H9 (cell line): ENCODE data around the gene ALAS1. TPM values are rescaled to one million over a fixed set of nuclear protein-coding genes. Genes with fewer than 3 reads are reported as not detected.
A peak's percentile ranks its signal among the peaks of the same experiment; 100 is the strongest.

Experiments used
- DNase-seq: peaks from one replicate; pipeline ENCODE4 v3.0.0-alpha.2; 2017
- H2AFZ ChIP-seq: one replicate; pipeline ENCODE4 v1.6.1; 2013; ENCODE audit warnings: mild to moderate bottlenecking, low read length, control low read depth, moderate library complexity
- H2AK5ac ChIP-seq: 2 replicates; pipeline ENCODE4 v1.6.1; 2013; ENCODE audit warnings: low read length, control low read depth, mixed read lengths; ENCODE audit not compliant: insufficient read length
- H2BK120ac ChIP-seq: one replicate; pipeline ENCODE4 v1.6.1; 2013; ENCODE audit warnings: low read depth, mild to moderate bottlenecking, low read length, control low read depth, inconsistent platforms; ENCODE audit not compliant: poor library complexity, severe bottlenecking
- H2BK12ac ChIP-seq: 2 replicates; pipeline ENCODE4 v1.6.1; 2013; ENCODE audit warnings: low read length, control low read depth, mixed read lengths, low read depth; ENCODE audit not compliant: insufficient read length
- H2BK15ac ChIP-seq: 2 replicates; pipeline ENCODE4 v1.6.1; 2013; ENCODE audit warnings: low read depth, low read length, control low read depth
- H2BK20ac ChIP-seq: one replicate; pipeline ENCODE4 v1.6.1; 2013; ENCODE audit warnings: low read depth, mild to moderate bottlenecking, low read length, control low read depth, inconsistent platforms; ENCODE audit not compliant: poor library complexity, severe bottlenecking
- H2BK5ac ChIP-seq: 2 replicates; pipeline ENCODE4 v1.6.1; 2013; ENCODE audit warnings: low read length, control low read depth, mixed read lengths; ENCODE audit not compliant: insufficient read length
- H3K14ac ChIP-seq: 2 replicates; pipeline ENCODE4 v1.6.1; 2013; ENCODE audit warnings: low read length, control low read depth; ENCODE audit not compliant: insufficient read depth
- H3K18ac ChIP-seq: 2 replicates; pipeline ENCODE4 v1.6.1; 2013; ENCODE audit warnings: low read depth, mild to moderate bottlenecking, mixed read lengths, low read length, control low read depth; ENCODE audit not compliant: insufficient read length
- H3K23ac ChIP-seq: 2 replicates; pipeline ENCODE4 v1.6.1; 2013; ENCODE audit warnings: low read length, control low read depth, mixed read lengths, low read depth; ENCODE audit not compliant: insufficient read length
- H3K23me2 ChIP-seq: 2 replicates; pipeline ENCODE4 v1.6.1; 2013; ENCODE audit warnings: low read depth, mild to moderate bottlenecking, mixed read lengths, low read length, control low read depth; ENCODE audit not compliant: insufficient read length, poor library complexity, severe bottlenecking
- H3K27ac ChIP-seq: 2 replicates; pipeline ENCODE4 v1.5.1; 2013; ENCODE audit warnings: low read length, control low read depth, mixed read lengths, low read depth; ENCODE audit not compliant: insufficient read length
- H3K27me3 ChIP-seq: 2 replicates; pipeline ENCODE4 v1.6.1; 2013; ENCODE audit warnings: low read length, control low read depth, inconsistent platforms; ENCODE audit not compliant: insufficient read depth
- H3K4ac ChIP-seq: 2 replicates; pipeline ENCODE4 v1.6.1; 2013; ENCODE audit warnings: low read depth, mild to moderate bottlenecking, control low read depth, inconsistent platforms, low read length, moderate library complexity
- H3K4me1 ChIP-seq: 2 replicates; pipeline ENCODE4 v1.6.1; 2013; ENCODE audit warnings: low read length, control low read depth, inconsistent platforms; ENCODE audit not compliant: insufficient read depth
- H3K4me2 ChIP-seq: 2 replicates; pipeline ENCODE4 v1.6.1; 2013; ENCODE audit warnings: low read length, control low read depth, mixed read lengths; ENCODE audit not compliant: insufficient read length, insufficient read depth
- H3K56ac ChIP-seq: 2 replicates; pipeline ENCODE4 v1.6.1; 2013; ENCODE audit warnings: low read depth, mild to moderate bottlenecking, mixed read lengths, low read length, control low read depth; ENCODE audit not compliant: insufficient read length
- H3K79me1 ChIP-seq: 2 replicates; pipeline ENCODE4 v1.6.1; 2013; ENCODE audit warnings: low read depth, mild to moderate bottlenecking, moderate library complexity, low read length, control low read depth, inconsistent platforms; ENCODE audit not compliant: insufficient read depth, poor library complexity, severe bottlenecking
- H3K79me2 ChIP-seq: 2 replicates; pipeline ENCODE4 v1.6.1; 2013; ENCODE audit warnings: low read length, control low read depth, inconsistent platforms; ENCODE audit not compliant: insufficient read depth
- H3K9ac ChIP-seq: 2 replicates; pipeline ENCODE4 v1.6.1; 2013; ENCODE audit warnings: low read length, control low read depth, mixed read lengths; ENCODE audit not compliant: insufficient read length; ENCODE audit errors: extremely low read depth
- H3K9me3 ChIP-seq: one replicate; pipeline ENCODE4 v1.6.1; 2013; ENCODE audit warnings: low read depth, low read length, inconsistent platforms; ENCODE audit not compliant: control insufficient read depth
- H3T11ph ChIP-seq: one replicate; pipeline ENCODE4 v1.6.1; 2013; ENCODE audit warnings: mild to moderate bottlenecking, low read length, control low read depth, inconsistent platforms
- H4K20me1 ChIP-seq: one replicate; pipeline ENCODE4 v1.6.1; 2013; ENCODE audit not compliant: control insufficient read depth, insufficient read length, insufficient read depth
- H4K5ac ChIP-seq: 2 replicates; pipeline ENCODE4 v1.6.1; 2013; ENCODE audit warnings: low read depth, mild to moderate bottlenecking, mixed read lengths, low read length, control low read depth; ENCODE audit not compliant: insufficient read length
- H4K8ac ChIP-seq: replicated peaks from 2 replicates; pipeline ENCODE4 v1.6.1; 2013; ENCODE audit warnings: low read length, control low read depth, mixed read lengths, low read depth; ENCODE audit not compliant: insufficient read length
- H4K91ac ChIP-seq: 2 replicates; pipeline ENCODE4 v1.6.1; 2013; ENCODE audit warnings: low read depth, mild to moderate bottlenecking, moderate library complexity, mixed read lengths, low read length, control low read depth; ENCODE audit not compliant: insufficient read length
- H3K27ac Mint-ChIP-seq, 3 experiments: 2 replicates in 2 of 3; 3 replicates in 1 of 3; pipeline ENCODE4 v1.8.0; 2020 to 2021; ENCODE audit warnings: mixed read lengths in 3 of 3, mild to moderate bottlenecking in 1 of 3, moderate library complexity in 1 of 3
- H3K27me3 Mint-ChIP-seq: 2 replicates; pipeline ENCODE4 v1.8.0; 2021; ENCODE audit warnings: low read depth, mild to moderate bottlenecking, moderate library complexity, mixed read lengths
- H3K36me3 Mint-ChIP-seq, 3 experiments: 2 replicates in 2 of 3; 3 replicates in 1 of 3; pipeline ENCODE4 v1.8.0; 2020 to 2021; ENCODE audit warnings: low read depth in 3 of 3, mixed read lengths in 3 of 3; ENCODE audit not compliant: insufficient read depth in 1 of 3
- H3K4me1 Mint-ChIP-seq, 2 experiments: 2 replicates each; pipeline ENCODE4 v1.8.0; 2020; ENCODE audit warnings: mixed read lengths in 2 of 2
- H3K4me3 Mint-ChIP-seq, 2 experiments: 2 replicates in 1 of 2; 3 replicates in 1 of 2; pipeline ENCODE4 v1.8.0; 2020 to 2021; ENCODE audit warnings: mild to moderate bottlenecking in 2 of 2, mixed read lengths in 2 of 2, moderate library complexity in 1 of 2
- H3K9me3 Mint-ChIP-seq, 2 experiments: 2 replicates in 1 of 2; 3 replicates in 1 of 2; pipeline ENCODE4 v1.8.0; 2020; ENCODE audit warnings: mild to moderate bottlenecking in 2 of 2, mixed read lengths in 2 of 2, moderate library complexity in 1 of 2
- CTCF ChIP-seq: fragments of 200-600 bp; sonication (generic); conservative IDR thresholded peaks from 3 replicates; pipeline ENCODE4 v1.8.0; 2021; ENCODE audit warnings: antibody characterized with exemption, mild to moderate bottlenecking
- WGBS: extraction: QIAGEN DNeasy Blood & Tissue Kit; methylation state at CpG from one replicate; pipeline ENCODE4 v1.1.7; 2013; ENCODE audit warnings: missing lambda C conversion rate, low lambda C conversion rate, mixed read lengths; ENCODE audit not compliant: insufficient read length; ENCODE audit errors: extremely low coverage; 5-methylcytosine and 5-hydroxymethylcytosine counted together
- total RNA-seq: library from RNA; stranded (reverse); gene quantifications from 2 replicates; pipeline ENCODE4 v1.2.1, GENCODE V29; 2021

Gene ALAS1
- total RNA-seq, 1 experiment from 2014 or later = 39.1 TPM

GRCh38 chr3:52155912-52156311 lies 42.0 kb upstream of the ALAS1 start:
- no peak overlapping the region for H2BK15ac ChIP-seq
- no peak overlapping the region for H4K8ac ChIP-seq
- no peak overlapping the region for H3K9ac ChIP-seq
- no peak overlapping the region for H3K18ac ChIP-seq
- no peaks in the 10 kb centered on the region for H4K20me1 ChIP-seq
- H2BK12ac ChIP-seq = no peak overlapping the region
- H4K5ac ChIP-seq = no peak overlapping the region
- no CpG with 5 or more reads among the region's 4 CpGs for WGBS
- no peak overlapping the region for H3K56ac ChIP-seq
- H3K27me3 ChIP-seq = no peaks in the 10 kb centered on the region
- H3K9me3 Mint-ChIP-seq = no peaks in the 10 kb centered on the region
- H2AK5ac ChIP-seq = no peak overlapping the region
- H3K4ac ChIP-seq = no peak overlapping the region
- H2BK5ac ChIP-seq = no peak overlapping the region
- DNase-seq = no peak
- peak overlapping the region; percentile 42 to 48; a peak in 3 of 5 replicates for H3K4me3 Mint-ChIP-seq
- H2BK120ac ChIP-seq = no peak overlapping the region
- H3K79me1 ChIP-seq = no peaks in the 10 kb centered on the region
- no peak overlapping the region; a peak in 1 of 7 replicates for H3K27ac Mint-ChIP-seq
- no peaks in the 10 kb centered on the region; a peak in 1 of 7 replicates for H3K36me3 Mint-ChIP-seq
- no peaks in the 10 kb centered on the region for H3K79me2 ChIP-seq
- H3K23ac ChIP-seq = no peak overlapping the region
- no peak overlapping the region for H4K91ac ChIP-seq
- no peak overlapping the region for H3K27ac ChIP-seq
- H2BK20ac ChIP-seq = no peak overlapping the region
- no peaks in the 10 kb centered on the region; the same call in 1 of the 2 replicates for H3K4me1 ChIP-seq
- no peak overlapping the region for H2AFZ ChIP-seq
- peaks cover 15 to 25% of the 10 kb centered on the region in 2 experiments for H3K4me1 Mint-ChIP-seq
- H3T11ph ChIP-seq = no peak overlapping the region
- H3K23me2 ChIP-seq = peaks cover 11% of the 10 kb centered on the region
- no peak for TF ChIP-seq CTCF
- no peaks in the 10 kb centered on the region for H3K9me3 ChIP-seq
- H3K4me2 ChIP-seq = no peak overlapping the region
- no peak overlapping the region for H3K14ac ChIP-seq
- no peaks in the 10 kb centered on the region for H3K27me3 Mint-ChIP-seq
